Measurements from ENCODE around the gene USP15. TPM values are rescaled to one million over a fixed set of nuclear protein-coding genes. Genes with fewer than 3 reads are reported as not detected.
A peak's percentile ranks its signal among the peaks of the same experiment; 100 is the strongest.
"Not testable (repeated sequence)": the region's sequence is repeated elsewhere in the genome, so short reads cannot be mapped to it uniquely, and the experiment has no call there.

The USP15 gene
- total RNA-seq, 1 experiment from 2014 or later: 17.5 TPM

GRCh38 chr12:62438098-62438692, 178.0 kb downstream of the USP15 start:
- peak; percentile 34 for DNase-seq (ENCODE audit: low spot score)

- no peak for DNase-seq (ENCODE audit: low spot score)
Observed at GRCh38 chr12:62446754-62447452, 186.7 kb downstream of the USP15 start.

- no peak for DNase-seq (ENCODE audit: low spot score)
Observed at GRCh38 chr12:62448436-62448835, 188.2 kb downstream of the USP15 start.

- DNase-seq (ENCODE audit: low spot score): not testable (repeated sequence)
Observed at GRCh38 chr12:62455429-62455828, 195.2 kb downstream of the USP15 start.

GRCh38 chr12:62458626-62459025, 198.4 kb downstream of the USP15 start:
- no peak for DNase-seq (ENCODE audit: low spot score)

- no peak for DNase-seq (ENCODE audit: low spot score)
Observed at GRCh38 chr12:62459976-62460375, 199.8 kb downstream of the USP15 start.

- DNase-seq (ENCODE audit: low spot score): not testable (repeated sequence)
Observed at GRCh38 chr12:62461171-62461837, 201.1 kb downstream of the USP15 start.

GRCh38 chr12:62463252-62463651, 203.0 kb downstream of the USP15 start:
- DNase-seq (ENCODE audit: low spot score): not testable (repeated sequence)

Other genes starting within 250 kb of the USP15 start
- gene MON2, start 206.4 kb downstream of the USP15 start, total RNA-seq (2014; rRNA removed; shearing (Covaris generic)): 10.1 and 14.0 TPM in 2 replicates